Dorsolateral prefrontal cortex (tissue), 118 donors: ENCODE data around the gene NSD2. TPM values are rescaled to one million over a fixed set of nuclear protein-coding genes. Genes with fewer than 3 reads are reported as not detected.

Experiments
- microRNA-seq, 43 experiments: library from miRNA; unstranded; fragments of <30 nt; microRNA quantifications; one replicate each; pipeline ENCODE4 v1.2.0, GENCODE V29; 2022
- total RNA-seq, 120 experiments: library from RNA; stranded (reverse); gene quantifications; one replicate each; pipeline versions ENCODE4 v1.2.3 to v1.2.4, GENCODE V29; 2022

The NSD2 gene
- total RNA-seq, 120 experiments from 2014 or later = 78.8 to 144 (median 108) TPM

Small RNA genes within 50 kb of the gene (microRNA-seq; reads per million reads assigned to microRNA genes)
- 0 to 3.5 (median 1.1) reads per million in 43 experiments for gene MIR943

Other genes with a start within 250 kb of the NSD2 start
- gene FAM53A, start 187.1 kb upstream of the NSD2 start, total RNA-seq = 10 to 100 TPM in 3 of 120 experiments, 1 to 10 TPM in 116, under 1 TPM in 1; 0.75 to 11.6 (median 4.3) TPM
- gene SLBP, start 159.1 kb upstream of the NSD2 start, total RNA-seq = 10 to 100 TPM; 23.0 to 54.6 (median 39.9) TPM
- 10 to 100 TPM; 22.2 to 81.4 (median 37.9) TPM for gene TMEM129, start 150.1 kb upstream of the NSD2 start, total RNA-seq
- 10 to 100 TPM in 16 of 120 experiments, 1 to 10 TPM in 104; 2.6 to 15.4 (median 6.8) TPM for gene TACC3, start 149.9 kb upstream of the NSD2 start, total RNA-seq
- gene FGFR3, start 78.1 kb upstream of the NSD2 start, total RNA-seq = 100 to 1,000 TPM in 64 of 120 experiments, 10 to 100 TPM in 56; 36.8 to 327 (median 103) TPM
- gene LETM1, start 15.2 kb upstream of the NSD2 start, total RNA-seq = 10 to 100 TPM; 36.9 to 61.2 (median 48.6) TPM
- 10 to 100 TPM; 31.6 to 76.1 (median 48.7) TPM for gene NELFA, start 137.6 kb downstream of the NSD2 start, total RNA-seq
- gene NAT8L, start 187.9 kb downstream of the NSD2 start, total RNA-seq = 100 to 1,000 TPM in 119 of 120 experiments, 10 to 100 TPM in 1; 89.4 to 267 (median 170) TPM